GM19043 (cell line): ENCODE measurements around the gene JPH2.

Source experiments
- ATAC-seq: cut with Tn5 transposase; IDR thresholded peaks from one replicate; pipeline ENCODE4 v1.9.1; 2021; ENCODE audit warnings: low read depth; ENCODE audit not compliant: unreplicated experiment

Gene JPH2

GRCh38 chr20:44160133-44160532 is 26.9 kb downstream of the JPH2 start:
- no peak for ATAC-seq

GRCh38 chr20:44159711-44160110 is 27.3 kb downstream of the JPH2 start:
- no peak for ATAC-seq

- no peak for ATAC-seq
These were observed 27.9 kb downstream of the JPH2 start for GRCh38 chr20:44159125-44159524.

GRCh38 chr20:44157061-44157460 is 29.9 kb downstream of the JPH2 start:
- no peak for ATAC-seq

GRCh38 chr20:44154521-44155001 is 32.4 kb downstream of the JPH2 start:
- ATAC-seq: no peak

- no peak for ATAC-seq
These were observed 33.3 kb downstream of the JPH2 start for GRCh38 chr20:44153636-44154043.

GRCh38 chr20:44151621-44152416 is 35.2 kb downstream of the JPH2 start:
- no peak for ATAC-seq

GRCh38 chr20:44146272-44146671 is 40.7 kb downstream of the JPH2 start:
- no peak for ATAC-seq

- ATAC-seq: no peak
These were observed 41.7 kb downstream of the JPH2 start for GRCh38 chr20:44145131-44145775.

GRCh38 chr20:44143936-44144335 is 43.1 kb downstream of the JPH2 start:
- no peak for ATAC-seq

GRCh38 chr20:44142413-44142812 is 44.6 kb downstream of the JPH2 start:
- ATAC-seq: no peak

GRCh38 chr20:44141873-44142272 is 45.1 kb downstream of the JPH2 start:
- ATAC-seq: no peak

GRCh38 chr20:44138867-44139266 is 48.1 kb downstream of the JPH2 start:
- ATAC-seq: no peak

GRCh38 chr20:44137266-44137801 is 49.7 kb downstream of the JPH2 start:
- ATAC-seq: no peak

GRCh38 chr20:44136579-44137265 is 50.3 kb downstream of the JPH2 start:
- no peak for ATAC-seq

- no peak for ATAC-seq
These were observed 51.4 kb downstream of the JPH2 start for GRCh38 chr20:44135417-44136204.

GRCh38 chr20:44135012-44135412 is 52.0 kb downstream of the JPH2 start:
- ATAC-seq: no peak

GRCh38 chr20:44133424-44133823 is 53.6 kb downstream of the JPH2 start:
- ATAC-seq: no peak

GRCh38 chr20:44131704-44132103 is 55.3 kb downstream of the JPH2 start:
- ATAC-seq: no peak
